HCT116 (cell line): ENCODE measurements around the gene NCF4. TPM values are rescaled to one million over a fixed set of nuclear protein-coding genes. Genes with fewer than 3 reads are reported as not detected.

Source experiments
- ATAC-seq: fragments of 200-7000 bp; cut with Tn5 transposase; 2 replicates; pipeline ENCODE4 v1.9.1; 2020; ENCODE audit warnings: mild to moderate bottlenecking, moderate library complexity
- BruUV-seq: library from RNA; stranded (reverse); fragments of 400-500 nt; replicated peaks from 2 replicates; lab custom pipeline; 2021; lab: Mats Ljungman, UMichigan
- CTCF ChIA-PET: fragments of 300-600 bp; sonication (Branson Sonifier 250); formaldehyde crosslinking; loops from one replicate; lab custom pipeline; 2021; ENCODE audit warnings: antibody characterized with exemption; lab: Charles Lee
- POLR2A ChIA-PET: fragments of 300-600, 350-600 bp; sonication (Branson Sonifier 250); formaldehyde crosslinking; loops from one replicate; lab custom pipeline; 2021; ENCODE audit warnings: antibody characterized with exemption; lab: Charles Lee
- RAD21 ChIA-PET, 2 experiments: fragments of 300-600 bp; sonication (Branson Sonifier 250); formaldehyde crosslinking; loops; one replicate each; lab custom pipeline; 2023; ENCODE audit warnings: low total read pairs in 2 of 2; ENCODE audit not compliant: uncharacterized antibody in 2 of 2, unreplicated experiment in 2 of 2, low non-redundant PET in 1 of 2; lab: Charles Lee
- DNase-seq: peaks from one replicate; pipeline ENCODE4 v3.0.0-alpha.2; 2010; ENCODE audit warnings: low read depth, low spot score
- H2AFZ ChIP-seq: fragments of 200-600 bp; shearing (Covaris generic), sonication (generic); 2 replicates; pipeline ENCODE4 v1.6.1; 2017; ENCODE audit warnings: low read depth, mixed run types, mixed read lengths, antibody characterized with exemption, low read length; ENCODE audit not compliant: poor library complexity, severe bottlenecking
- H3K27ac ChIP-seq: 2 replicates; pipeline ENCODE4 v1.5.1; 2012; ENCODE audit warnings: low read depth, low read length
- H3K27me3 ChIP-seq: fragments of 200-600 bp; sonication (generic); 2 replicates; pipeline ENCODE4 v1.6.1; 2016; ENCODE audit warnings: mixed run types, low read length, mixed read lengths; ENCODE audit not compliant: insufficient read depth
- H3K36me3 ChIP-seq, 2 experiments: fragments of 200-500 bp in 1 of 2; fragments of 200-600 bp in 1 of 2; sonication (Bioruptor generic) in 1 of 2; sonication (generic) in 1 of 2; 2 replicates each; pipeline versions ENCODE4 v1.5.1 to v1.6.1; 2014 to 2016; ENCODE audit warnings: low read length in 2 of 2, inconsistent platforms in 1 of 2, mixed read lengths in 1 of 2, mixed run types in 1 of 2; ENCODE audit not compliant: insufficient read depth in 2 of 2, control insufficient read depth in 1 of 2
- H3K4me1 ChIP-seq, 2 experiments: fragments of 200-600 bp in 1 of 2; sonication (generic) in 1 of 2; 2 replicates each; pipeline versions ENCODE4 v1.5.1 to v1.6.1; 2012 to 2017; ENCODE audit warnings: low read length in 2 of 2, inconsistent platforms in 1 of 2, mild to moderate bottlenecking in 1 of 2, mixed read lengths in 1 of 2, mixed run types in 1 of 2, moderate library complexity in 1 of 2; ENCODE audit not compliant: insufficient read depth in 2 of 2, control insufficient read depth in 1 of 2
- H3K4me2 ChIP-seq: fragments of 200-600 bp; sonication (generic); 2 replicates; pipeline ENCODE4 v1.6.1; 2017; ENCODE audit warnings: mixed run types, low read length, mixed read lengths
- H3K4me3 ChIP-seq, 2 experiments: fragments of 200-600 bp in 1 of 2; sonication (generic) in 1 of 2; replicated peaks in 1 of 2; 2 replicates each; pipeline ENCODE4 v1.5.1; 2011 to 2016; ENCODE audit warnings: low read length in 2 of 2, control low read depth in 1 of 2, low read depth in 1 of 2, mild to moderate bottlenecking in 1 of 2, mixed read lengths in 1 of 2, mixed run types in 1 of 2
- H3K79me2 ChIP-seq: fragments of 200-600 bp; sonication (generic); 2 replicates; pipeline ENCODE4 v1.6.1; 2017; ENCODE audit warnings: mild to moderate bottlenecking, mixed run types, low read length, moderate library complexity, mixed read lengths; ENCODE audit not compliant: insufficient read depth
- H3K9ac ChIP-seq: fragments of 200-600 bp; sonication (generic); 2 replicates; pipeline ENCODE4 v1.6.1; 2016; ENCODE audit warnings: low read length, mixed read lengths
- H3K9me2 ChIP-seq: fragments of 200-600 bp; sonication (generic), shearing (Covaris generic); 2 replicates; pipeline ENCODE4 v1.6.1; 2017; ENCODE audit warnings: mixed run types, mild to moderate bottlenecking, moderate library complexity; ENCODE audit not compliant: insufficient read depth
- H3K9me3 ChIP-seq, 2 experiments: fragments of 200-500 bp in 1 of 2; fragments of 200-600 bp in 1 of 2; sonication (Bioruptor generic) in 1 of 2; sonication (generic) in 1 of 2; 2 replicates each; pipeline ENCODE4 v1.6.1; 2014 to 2017; ENCODE audit warnings: low read length in 2 of 2, mixed read lengths in 2 of 2, inconsistent platforms in 1 of 2, low read depth in 1 of 2, mild to moderate bottlenecking in 1 of 2, mixed run types in 1 of 2, moderate library complexity in 1 of 2; ENCODE audit not compliant: control insufficient read depth in 1 of 2, insufficient read depth in 1 of 2
- H4K20me1 ChIP-seq: fragments of 200-600 bp; sonication (generic), shearing (Covaris generic); 2 replicates; pipeline ENCODE4 v1.6.1; 2017; ENCODE audit warnings: mixed run types, mild to moderate bottlenecking, moderate library complexity; ENCODE audit not compliant: insufficient read depth
- CBX3 ChIP-seq: IDR thresholded peaks from 2 replicates; pipeline ENCODE4 v1.6.1; 2012; ENCODE audit warnings: low read depth
- CEBPB ChIP-seq: IDR thresholded peaks from 2 replicates; pipeline ENCODE4 v1.6.1; 2012; ENCODE audit warnings: low read depth
- EGR1 ChIP-seq: IDR thresholded peaks from 2 replicates; pipeline ENCODE4 v1.6.1; 2012; ENCODE audit warnings: low read depth
- EZH2 ChIP-seq: fragments of 200-600 bp; sonication (generic); IDR thresholded peaks from 2 replicates; pipeline ENCODE4 v1.6.1; 2017; ENCODE audit warnings: antibody characterized with exemption, mixed run types
- FOSL1 ChIP-seq: IDR thresholded peaks from 2 replicates; pipeline ENCODE4 v1.6.1; 2012; ENCODE audit warnings: low read depth
- JUND ChIP-seq: IDR thresholded peaks from 2 replicates; pipeline ENCODE4 v1.6.1; 2012
- POLR2A ChIP-seq: IDR thresholded peaks from 2 replicates; pipeline ENCODE4 v1.7.0; 2011; ENCODE audit warnings: borderline replicate concordance; ENCODE audit not compliant: insufficient read depth, insufficient read length; ENCODE audit errors: extremely low read depth
- SIN3A ChIP-seq: IDR thresholded peaks from 2 replicates; pipeline ENCODE4 v1.6.1; 2012; ENCODE audit warnings: low read depth
- SP1 ChIP-seq: IDR thresholded peaks from 2 replicates; pipeline ENCODE4 v1.6.1; 2012; ENCODE audit warnings: low read depth
- TCF7L2 ChIP-seq: IDR thresholded peaks from 2 replicates; pipeline ENCODE4 v1.7.0; 2011; ENCODE audit warnings: borderline replicate concordance, inconsistent platforms; ENCODE audit not compliant: insufficient read depth, insufficient read length; ENCODE audit errors: extremely low read depth
- ZFX ChIP-seq: fragments of 450-650 bp; IDR thresholded peaks from 2 replicates; pipeline ENCODE4 v1.6.1; 2017
- ZNF274 ChIP-seq: fragments of 200-500 bp; sonication (Bioruptor generic); IDR thresholded peaks from 2 replicates; pipeline ENCODE4 v1.6.1; 2014; ENCODE audit warnings: mild to moderate bottlenecking, low read depth, low read length, inconsistent platforms
- intact Hi-C: fragments of 100-400 bp; cut with micrococcal nuclease; formaldehyde crosslinking; loops from 2 replicates; pipeline ENCODE4 v1.10.0; 2022
- total RNA-seq: library from RNA; stranded (reverse); gene quantifications from one replicate; pipeline ENCODE4 v1.2.1, GENCODE V29; 2021; ENCODE audit not compliant: unreplicated experiment
- TF ChIP-seq, protein P1 (sequence below): IDR thresholded peaks from 2 replicates; pipeline ENCODE4 v1.6.1; 2012
- TF ChIP-seq, protein P2 (sequence below): IDR thresholded peaks from 2 replicates; pipeline ENCODE4 v1.6.1; 2011; ENCODE audit warnings: mild to moderate bottlenecking, low read length, moderate library complexity; ENCODE audit not compliant: insufficient replicate concordance; ENCODE audit errors: extremely low read depth

Gene NCF4
- total RNA-seq, 1 experiment from 2014 or later = 0.37 TPM

DNA sequence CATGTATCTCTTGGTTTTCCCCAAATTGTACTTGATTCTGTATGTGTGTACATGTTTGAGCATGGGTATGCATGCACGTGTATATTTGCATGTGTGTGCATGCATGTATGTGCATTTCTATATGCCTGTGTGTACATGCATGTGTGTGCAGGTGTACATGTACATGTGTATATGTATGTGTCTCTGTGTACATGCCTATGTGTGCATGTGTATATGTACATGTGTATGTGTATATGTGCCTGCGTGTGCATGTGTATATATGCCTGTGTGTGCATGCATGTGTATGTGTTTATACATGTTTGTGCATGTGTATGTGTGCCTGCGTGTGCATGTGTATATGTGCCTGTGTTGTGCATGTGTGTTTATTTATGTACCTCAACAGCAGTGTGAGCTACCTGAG lies 5.3 kb upstream of the NCF4 start:
- no peak overlapping the region for H3K4me3 ChIP-seq
- H4K20me1 ChIP-seq = no peaks in the 10 kb centered on the region
- no peaks in the 10 kb centered on the region for H3K9me3 ChIP-seq
- RAD21 ChIA-PET = no interaction called here
- TF ChIP-seq EGR1 (no peak), SIN3A (no peak), EZH2 (no peak), JUND (no peak), CBX3 (no peak), SP1 (no peak), ZNF274 (no peak), ZFX (no peak), CEBPB (no peak), POLR2A (no peak), TCF7L2 (no peak), FOSL1 (no peak)
- TF ChIP-seq, protein P1, sequence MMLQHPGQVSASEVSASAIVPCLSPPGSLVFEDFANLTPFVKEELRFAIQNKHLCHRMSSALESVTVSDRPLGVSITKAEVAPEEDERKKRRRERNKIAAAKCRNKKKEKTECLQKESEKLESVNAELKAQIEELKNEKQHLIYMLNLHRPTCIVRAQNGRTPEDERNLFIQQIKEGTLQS = no peak
- TF ChIP-seq, protein P2, sequence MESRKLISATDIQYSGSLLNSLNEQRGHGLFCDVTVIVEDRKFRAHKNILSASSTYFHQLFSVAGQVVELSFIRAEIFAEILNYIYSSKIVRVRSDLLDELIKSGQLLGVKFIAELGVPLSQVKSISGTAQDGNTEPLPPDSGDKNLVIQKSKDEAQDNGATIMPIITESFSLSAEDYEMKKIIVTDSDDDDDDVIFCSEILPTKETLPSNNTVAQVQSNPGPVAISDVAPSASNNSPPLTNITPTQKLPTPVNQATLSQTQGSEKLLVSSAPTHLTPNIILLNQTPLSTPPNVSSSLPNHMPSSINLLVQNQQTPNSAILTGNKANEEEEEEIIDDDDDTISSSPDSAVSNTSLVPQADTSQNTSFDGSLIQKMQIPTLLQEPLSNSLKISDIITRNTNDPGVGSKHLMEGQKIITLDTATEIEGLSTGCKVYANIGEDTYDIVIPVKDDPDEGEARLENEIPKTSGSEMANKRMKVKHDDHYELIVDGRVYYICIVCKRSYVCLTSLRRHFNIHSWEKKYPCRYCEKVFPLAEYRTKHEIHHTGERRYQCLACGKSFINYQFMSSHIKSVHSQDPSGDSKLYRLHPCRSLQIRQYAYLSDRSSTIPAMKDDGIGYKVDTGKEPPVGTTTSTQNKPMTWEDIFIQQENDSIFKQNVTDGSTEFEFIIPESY = no peak
- TF ChIP-seq, all 23 proteins: peak for 0
- Histone ChIP-seq H3K9ac (no peak overlapping the region), H3K4me1 (peaks cover 0 to 15% of the 10 kb centered on the region in 2 experiments; a peak in 1 of 4 replicates), H3K27ac (no peak overlapping the region), H3K27me3 (no peaks in the 10 kb centered on the region), H3K9me2 (no peaks in the 10 kb centered on the region), H3K36me3 (no peaks in the 10 kb centered on the region), H3K4me2 (no peak overlapping the region), H2AFZ (no peak overlapping the region), H3K79me2 (no peaks in the 10 kb centered on the region)
- ChIA-PET POLR2A (no interaction called here), CTCF (interaction anchor here (0.6 to 3.0 kb wide), 19 partner anchors 9 to 313 kb away, joined by 3 to 40 read pairs (median 5); partner anchors contain the start of gene IFT27)
- no peak for ATAC-seq
- no TSS peak for BruUV-seq
- no peak for DNase-seq
- intact Hi-C loops = loop anchor here (10.0 kb wide), 1 partner anchor 339 kb away; no protein-coding TSS in a partner anchor
